Chondrocyte (in vitro differentiated cells): Measurements from ENCODE around the gene EML6. TPM values are rescaled to one million over a fixed set of nuclear protein-coding genes. Genes with fewer than 3 reads are reported as not detected.

Source experiments
- DNase-seq: peaks from one replicate; pipeline ENCODE4 v3.0.0; 2021; ENCODE audit warnings: mixed read lengths, low spot score
- H3K27ac Mint-ChIP-seq: one replicate; pipeline ENCODE4 v1.8.0; 2021; ENCODE audit warnings: mild to moderate bottlenecking, moderate library complexity, mixed read lengths; ENCODE audit not compliant: unreplicated experiment
- H3K27me3 Mint-ChIP-seq: 2 replicates; pipeline ENCODE4 v1.8.0; 2021; ENCODE audit warnings: low read depth, mixed read lengths
- H3K36me3 Mint-ChIP-seq: 2 replicates; pipeline ENCODE4 v1.8.0; 2021; ENCODE audit warnings: low read depth, mixed read lengths
- H3K4me1 Mint-ChIP-seq: 2 replicates; pipeline ENCODE4 v1.8.0; 2021; ENCODE audit warnings: low read depth, mild to moderate bottlenecking, mixed read lengths
- H3K4me3 Mint-ChIP-seq: one replicate; pipeline ENCODE4 v1.8.0; 2021; ENCODE audit warnings: mild to moderate bottlenecking, moderate library complexity, mixed read lengths; ENCODE audit not compliant: unreplicated experiment
- H3K9me3 Mint-ChIP-seq: 2 replicates; pipeline ENCODE4 v1.8.0; 2021; ENCODE audit warnings: low read depth, mixed read lengths
- CTCF ChIP-seq: fragments of 200-600 bp; sonication (generic); IDR thresholded peaks from 2 replicates; pipeline ENCODE4 v1.5.0; 2021; ENCODE audit warnings: antibody characterized with exemption, mild to moderate bottlenecking, moderate library complexity
- total RNA-seq: library from RNA; stranded (reverse); gene quantifications from 3 replicates; pipeline ENCODE4 v1.2.1, GENCODE V29; 2021

Gene EML6
- total RNA-seq, 1 donor from 2014 or later, result 1.1 TPM

- H3K27me3 Mint-ChIP-seq, result peaks cover 2% of the 10 kb centered on the region
- peak; percentile 87 for DNase-seq
- H3K9me3 Mint-ChIP-seq, result no peaks in the 10 kb centered on the region
- H3K36me3 Mint-ChIP-seq, result no peaks in the 10 kb centered on the region
- H3K4me1 Mint-ChIP-seq, result no peaks in the 10 kb centered on the region
- no peak for TF ChIP-seq CTCF
- H3K4me3 Mint-ChIP-seq, result no peak overlapping the region
- H3K27ac Mint-ChIP-seq, result no peak overlapping the region
Observed at GRCh38 chr2:54708584-54709335, 14.7 kb upstream of the EML6 start.

DNA sequence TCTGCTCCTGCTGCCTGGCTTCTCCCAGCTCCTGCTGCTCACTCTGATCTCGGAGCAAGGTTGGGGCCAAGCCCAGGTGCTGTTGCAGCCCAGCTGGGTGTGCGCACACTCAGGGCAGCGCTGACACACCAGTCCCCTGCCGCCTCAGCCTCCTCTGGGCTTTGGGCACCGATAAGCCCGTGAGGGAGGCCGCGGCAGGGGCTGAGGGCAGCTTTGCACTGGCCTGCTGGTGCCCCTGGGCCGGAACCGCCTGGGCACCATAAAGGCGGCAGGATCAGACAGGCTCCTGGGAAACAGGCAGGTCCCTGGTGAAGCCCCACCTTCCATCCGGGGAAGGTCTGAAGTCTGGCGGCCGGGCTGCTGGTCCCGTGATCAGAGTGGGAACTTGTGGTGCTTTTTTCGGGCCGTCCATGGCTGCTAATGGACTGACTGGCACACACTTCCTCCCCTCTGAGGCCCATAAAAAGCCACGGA, 14.1 kb upstream of the EML6 start:
- Mint-ChIP-seq H3K4me3 (no peak overlapping the region), H3K27me3 (peaks cover 2% of the 10 kb centered on the region)
- DNase-seq, result no peak

DNA sequence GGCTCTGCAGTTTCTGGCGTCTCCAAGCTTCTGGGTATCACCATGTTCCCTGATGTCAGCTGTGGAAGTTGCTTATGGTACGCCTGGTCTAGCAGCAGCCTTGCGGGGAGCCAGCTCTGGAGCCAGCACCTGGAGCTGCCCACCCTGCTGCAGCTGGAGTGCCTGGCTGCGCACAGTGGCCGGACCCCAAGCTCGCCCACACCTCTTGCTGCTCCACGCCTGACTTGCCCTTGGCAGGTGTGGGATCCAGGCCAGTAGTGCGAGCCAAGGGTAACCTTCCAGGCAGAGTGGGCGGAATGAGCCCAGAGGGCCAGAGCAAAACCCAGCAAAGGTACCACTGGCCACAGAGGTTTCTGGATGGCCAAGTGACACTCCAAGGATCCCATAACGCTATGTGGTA, 13.2 kb upstream of the EML6 start:
- TF ChIP-seq CTCF, result no peak
- peak; percentile 89 for DNase-seq
- Mint-ChIP-seq H3K36me3 (no peaks in the 10 kb centered on the region), H3K27me3 (peaks cover 2% of the 10 kb centered on the region), H3K4me3 (no peak overlapping the region), H3K9me3 (no peaks in the 10 kb centered on the region), H3K4me1 (no peaks in the 10 kb centered on the region), H3K27ac (no peak overlapping the region)

More for the DNA sequence above, 14.1 kb upstream of the EML6 start:
- TF ChIP-seq CTCF, result no peak
- Mint-ChIP-seq H3K36me3 (no peaks in the 10 kb centered on the region), H3K9me3 (no peaks in the 10 kb centered on the region), H3K4me1 (no peaks in the 10 kb centered on the region), H3K27ac (no peak overlapping the region)

DNA sequence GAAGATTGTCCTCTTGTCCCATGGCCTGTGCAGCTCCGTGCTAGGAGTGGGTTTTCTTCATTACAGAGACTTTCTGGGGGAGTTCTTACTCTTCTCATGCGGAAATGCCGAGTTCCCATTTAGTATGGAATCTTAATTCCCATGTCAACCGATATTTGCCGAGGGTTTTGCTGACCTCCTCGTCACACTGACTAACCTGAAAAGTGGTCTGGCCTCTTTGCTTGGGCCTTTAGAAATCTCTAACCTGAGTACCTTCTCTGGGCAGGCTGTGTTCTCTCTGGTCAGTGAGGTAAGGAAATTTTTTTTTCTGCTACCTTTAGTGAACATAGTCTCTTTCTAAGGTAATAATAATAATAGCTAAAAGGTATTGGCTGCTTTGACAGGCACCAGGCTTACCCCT, 10.9 kb upstream of the EML6 start:
- no peaks in the 10 kb centered on the region for H3K36me3 Mint-ChIP-seq
- no peak overlapping the region for H3K27ac Mint-ChIP-seq
- TF ChIP-seq CTCF, result no peak
- H3K4me1 Mint-ChIP-seq, result no peaks in the 10 kb centered on the region
- DNase-seq, result no peak
- no peak overlapping the region for H3K4me3 Mint-ChIP-seq
- peaks cover 2% of the 10 kb centered on the region for H3K27me3 Mint-ChIP-seq
- H3K9me3 Mint-ChIP-seq, result peaks cover 3% of the 10 kb centered on the region

DNA sequence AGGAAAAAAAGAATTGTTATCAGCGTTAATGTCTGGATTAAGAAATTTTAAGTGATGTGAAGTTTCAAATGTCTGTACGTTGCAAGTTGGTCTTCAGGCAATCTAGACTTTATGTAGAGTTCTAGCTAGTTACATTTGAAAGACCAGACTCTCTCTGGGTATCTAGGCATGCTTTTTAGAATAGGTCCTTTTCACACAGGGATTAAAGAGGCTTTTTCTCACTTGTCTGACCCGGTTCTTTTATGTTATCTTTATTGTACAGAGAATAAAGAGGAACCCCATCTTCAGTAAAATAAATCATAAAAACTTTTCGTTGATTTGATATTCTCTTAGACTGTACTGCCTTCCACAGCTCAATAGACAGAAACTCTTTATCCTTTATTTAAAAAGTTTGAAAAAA, 8.5 kb upstream of the EML6 start:
- Mint-ChIP-seq H3K4me1 (no peaks in the 10 kb centered on the region), H3K9me3 (peaks cover 3% of the 10 kb centered on the region), H3K27ac (no peak overlapping the region), H3K36me3 (no peaks in the 10 kb centered on the region), H3K27me3 (peaks cover 8% of the 10 kb centered on the region), H3K4me3 (no peak overlapping the region)
- TF ChIP-seq CTCF, result no peak
- no peak for DNase-seq
